ENCODE data around the gene IL36G. TPM values are rescaled to one million over a fixed set of nuclear protein-coding genes. Genes with fewer than 3 reads are reported as not detected.

Gene IL36G
- total RNA-seq, 1 donor from 2014 or later, result not detected

- Mint-ChIP-seq H3K4me1 (ENCODE audit: low read depth) (no peaks in the 10 kb centered on the region), H3K36me3 (ENCODE audit: insufficient read depth) (no peaks in the 10 kb centered on the region), H3K27me3 (peaks cover 36% of the 10 kb centered on the region), H3K9me3 (ENCODE audit: low read depth) (no peaks in the 10 kb centered on the region), H3K27ac (no peak overlapping the region), H3K4me3 (ENCODE audit: low read depth) (no peak overlapping the region)
- TF ChIP-seq CTCF (IDR thresholded peaks at IDR 0.05; ENCODE audit: unreplicated experiment), result no peak
- DNase-seq (ENCODE audit: low spot score, unreplicated experiment), result no peak
Measured at GRCh38 chr2:112973156-112973555, 4.7 kb upstream of the IL36G start.

- no peak overlapping the region for H3K4me3 Mint-ChIP-seq (ENCODE audit: low read depth)
Measured at GRCh38 chr2:112979731-112980130, 1.9 kb downstream of the IL36G start.

GRCh38 chr2:112980537-112980936 lies 2.7 kb downstream of the IL36G start:
- Mint-ChIP-seq H3K9me3 (ENCODE audit: low read depth) (no peaks in the 10 kb centered on the region), H3K27ac (no peak overlapping the region), H3K36me3 (ENCODE audit: insufficient read depth) (no peaks in the 10 kb centered on the region), H3K4me1 (ENCODE audit: low read depth) (no peaks in the 10 kb centered on the region), H3K27me3 (peaks cover 15% of the 10 kb centered on the region), H3K4me3 (ENCODE audit: low read depth) (no peak overlapping the region)
- DNase-seq (ENCODE audit: low spot score, unreplicated experiment), result no peak
- no peak for TF ChIP-seq CTCF (IDR thresholded peaks at IDR 0.05; ENCODE audit: unreplicated experiment)

More at GRCh38 chr2:112979731-112980130, 1.9 kb downstream of the IL36G start:
- TF ChIP-seq CTCF (IDR thresholded peaks at IDR 0.05; ENCODE audit: unreplicated experiment), result no peak
- no peak for DNase-seq (ENCODE audit: low spot score, unreplicated experiment)
- Mint-ChIP-seq H3K27me3 (peaks cover 15% of the 10 kb centered on the region), H3K9me3 (ENCODE audit: low read depth) (no peaks in the 10 kb centered on the region), H3K4me1 (ENCODE audit: low read depth) (no peaks in the 10 kb centered on the region), H3K27ac (no peak overlapping the region), H3K36me3 (ENCODE audit: insufficient read depth) (no peaks in the 10 kb centered on the region)

- no peak for DNase-seq (ENCODE audit: low spot score, unreplicated experiment)
- H3K27ac Mint-ChIP-seq, result no peak overlapping the region
- peaks cover 3% of the 10 kb centered on the region for H3K27me3 Mint-ChIP-seq
- no peak overlapping the region for H3K4me3 Mint-ChIP-seq (ENCODE audit: low read depth)
- peaks cover 5% of the 10 kb centered on the region for H3K9me3 Mint-ChIP-seq (ENCODE audit: low read depth)
- no peaks in the 10 kb centered on the region for H3K4me1 Mint-ChIP-seq (ENCODE audit: low read depth)
- no peaks in the 10 kb centered on the region for H3K36me3 Mint-ChIP-seq (ENCODE audit: insufficient read depth)
- TF ChIP-seq CTCF (IDR thresholded peaks at IDR 0.05; ENCODE audit: unreplicated experiment), result no peak
Measured at GRCh38 chr2:112985090-112985489, 7.3 kb downstream of the IL36G start.

- H3K27ac Mint-ChIP-seq, result no peak overlapping the region
- H3K4me1 Mint-ChIP-seq (ENCODE audit: low read depth), result no peaks in the 10 kb centered on the region
- TF ChIP-seq CTCF (IDR thresholded peaks at IDR 0.05; ENCODE audit: unreplicated experiment), result no peak
- peaks cover 20% of the 10 kb centered on the region for H3K27me3 Mint-ChIP-seq
- H3K9me3 Mint-ChIP-seq (ENCODE audit: low read depth), result peaks cover 10% of the 10 kb centered on the region
- H3K36me3 Mint-ChIP-seq (ENCODE audit: insufficient read depth), result no peaks in the 10 kb centered on the region
- no peak overlapping the region for H3K4me3 Mint-ChIP-seq (ENCODE audit: low read depth)
- no peak for DNase-seq (ENCODE audit: low spot score, unreplicated experiment)
Measured at GRCh38 chr2:112989611-112990010, 11.8 kb downstream of the IL36G start.
